HEK293T (cell line): ENCODE results near the gene FRMD4B.

Experiments
- CTCF ChIA-PET: fragments of 350-600 bp; formaldehyde crosslinking; extraction: SDS; loops from one replicate; lab custom pipeline; 2021; ENCODE audit warnings: antibody characterized with exemption, inconsistent platforms; lab: Yijun Ruan, JAX
- POLR2A ChIA-PET: fragments of 350-600 bp; formaldehyde crosslinking; extraction: SDS; loops from one replicate; lab custom pipeline; 2020; ENCODE audit warnings: antibody characterized with exemption, inconsistent platforms; lab: Yijun Ruan, JAX
- DNase-seq: peaks from one replicate; pipeline ENCODE4 v3.0.0; 2012; ENCODE audit warnings: mixed read lengths; ENCODE audit errors: extremely low spot score
- ARNT ChIP-seq: fragments of 450-650 bp; IDR thresholded peaks from 2 replicates; pipeline ENCODE4 v1.6.1; 2017; ENCODE audit warnings: mild to moderate bottlenecking
- BHLHE40 ChIP-seq: fragments of 450-650 bp; IDR thresholded peaks from 2 replicates; pipeline ENCODE4 v1.6.1; 2016; ENCODE audit warnings: mild to moderate bottlenecking, moderate library complexity, borderline replicate concordance
- CTBP1 ChIP-seq: fragments of 450-650 bp; IDR thresholded peaks from 2 replicates; pipeline ENCODE4 v1.6.1; 2016; ENCODE audit warnings: borderline replicate concordance
- ELF4 ChIP-seq: fragments of 450-650 bp; IDR thresholded peaks from 2 replicates; pipeline ENCODE4 v1.6.1; 2017; ENCODE audit warnings: antibody characterized with exemption
- FOXA1 ChIP-seq: fragments of 450-650 bp; IDR thresholded peaks from 2 replicates; pipeline ENCODE4 v1.6.1; 2016; ENCODE audit warnings: mild to moderate bottlenecking
- FOXK2 ChIP-seq: fragments of 450-650 bp; IDR thresholded peaks from 2 replicates; pipeline ENCODE4 v1.6.1; 2016; ENCODE audit warnings: mild to moderate bottlenecking
- FOXM1 ChIP-seq: fragments of 450-650 bp; IDR thresholded peaks from 2 replicates; pipeline ENCODE4 v1.6.1; 2017; ENCODE audit warnings: mild to moderate bottlenecking, borderline replicate concordance
- HDGF ChIP-seq: fragments of 450-650 bp; IDR thresholded peaks from 2 replicates; pipeline ENCODE4 v1.6.1; 2017; ENCODE audit warnings: antibody characterized with exemption, borderline replicate concordance
- L3MBTL2 ChIP-seq: fragments of 450-650 bp; conservative IDR thresholded peaks from 2 replicates; pipeline ENCODE4 v1.6.1; 2016; ENCODE audit warnings: mild to moderate bottlenecking
- LEF1 ChIP-seq: fragments of 450-650 bp; IDR thresholded peaks from 2 replicates; pipeline ENCODE4 v1.6.1; 2017; ENCODE audit warnings: mild to moderate bottlenecking, borderline replicate concordance
- NFRKB ChIP-seq: fragments of 450-650 bp; IDR thresholded peaks from 2 replicates; pipeline ENCODE4 v1.6.1; 2016; ENCODE audit warnings: mild to moderate bottlenecking, moderate library complexity
- PKNOX1 ChIP-seq: fragments of 450-650 bp; IDR thresholded peaks from 2 replicates; pipeline ENCODE4 v1.6.1; 2016
- SP1 ChIP-seq: fragments of 450-650 bp; IDR thresholded peaks from 2 replicates; pipeline ENCODE4 v1.6.1; 2017
- SUZ12 ChIP-seq: fragments of 450-650 bp; IDR thresholded peaks from 2 replicates; pipeline ENCODE4 v1.6.1; 2016; ENCODE audit warnings: mild to moderate bottlenecking
- TARDBP ChIP-seq: fragments of 450-650 bp; IDR thresholded peaks from 2 replicates; pipeline ENCODE4 v1.6.1; 2016
- ZNF384 ChIP-seq: fragments of 450-650 bp; IDR thresholded peaks from 2 replicates; pipeline ENCODE4 v1.6.1; 2016

Gene FRMD4B

GRCh38 chr3:69172058-69172457 is 213.8 kb downstream of the FRMD4B start:
- CTCF ChIA-PET = interaction anchor here (1.0 to 1.8 kb wide), 2 partner anchors 51 to 134 kb away, joined by 4 to 7 read pairs; no protein-coding TSS in a partner anchor
- 0 out of 2 replicates have a peak, but pooled peaks have one; percentile 56 for TF ChIP-seq FOXA1
- TF ChIP-seq LEF1 = no peak
- no peak for TF ChIP-seq L3MBTL2
- TF ChIP-seq ZNF384 = no peak
- TF ChIP-seq PKNOX1 = peak; percentile 62; the same call in 1 of the 2 replicates
- TF ChIP-seq CTBP1 = peak; percentile 38; the same call in 1 of the 2 replicates
- no peak for DNase-seq
- POLR2A ChIA-PET = no interaction called here

DNA sequence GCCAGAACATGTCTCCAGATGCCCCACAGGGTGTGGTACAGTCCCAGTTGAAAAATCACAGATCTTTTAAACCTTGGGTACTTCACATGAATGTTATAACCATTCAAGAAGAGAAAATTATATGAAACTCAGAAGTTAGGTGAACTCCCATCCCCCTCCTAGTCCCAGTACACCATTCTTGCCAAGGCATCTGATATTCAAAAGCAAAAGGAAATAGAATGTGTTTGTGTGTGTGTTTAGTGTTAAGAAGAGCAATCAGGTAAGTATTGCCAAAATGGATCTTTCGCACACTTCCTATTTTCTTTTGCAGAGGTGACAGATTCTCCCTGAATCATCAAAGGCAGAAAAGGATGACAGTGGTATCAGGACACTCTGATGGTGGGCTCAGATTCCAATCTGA is 219.4 kb downstream of the FRMD4B start:
- ChIA-PET CTCF (no interaction called here), POLR2A (no interaction called here)
- no peak for DNase-seq
- TF ChIP-seq TARDBP = no peak
- TF ChIP-seq BHLHE40 = no peak
- no peak for TF ChIP-seq L3MBTL2
- TF ChIP-seq ZNF384 = no peak
- TF ChIP-seq ARNT = no peak
- no peak for TF ChIP-seq PKNOX1
- TF ChIP-seq FOXK2 = no peak
- TF ChIP-seq NFRKB = no peak
- no peak for TF ChIP-seq LEF1
- TF ChIP-seq SUZ12 = no peak
- TF ChIP-seq ELF4 = no peak
- no peak for TF ChIP-seq HDGF
- no peak for TF ChIP-seq CTBP1
- TF ChIP-seq SP1 = no peak
- TF ChIP-seq FOXM1 = no peak
- TF ChIP-seq FOXA1 = no peak

DNA sequence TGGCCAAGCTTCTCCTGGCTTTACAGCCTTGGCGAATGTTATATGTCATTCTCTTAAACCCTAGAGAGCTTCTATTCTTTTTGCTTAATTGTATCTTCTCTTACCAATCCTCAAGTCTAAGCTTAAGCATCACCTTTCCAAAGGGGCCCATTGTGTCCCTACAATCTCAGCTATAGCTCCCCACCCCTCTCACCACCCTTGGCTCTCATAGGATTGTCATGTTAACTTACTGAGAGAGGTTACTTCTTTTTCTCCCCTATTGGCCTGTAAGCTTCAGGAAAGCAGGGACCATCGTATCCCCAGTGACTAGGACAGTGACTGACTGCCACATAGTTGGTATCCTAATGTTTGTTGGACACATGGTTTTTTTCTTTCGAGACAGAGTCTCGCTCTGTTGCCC is 220.1 kb downstream of the FRMD4B start:
- CTCF ChIA-PET = interaction anchor here (1.0 kb wide), 1 partner anchor 141 kb away, joined by 3 read pairs; no protein-coding TSS in a partner anchor
- POLR2A ChIA-PET = interaction anchor here (0.8 kb wide), 1 partner anchor 122 kb away, joined by 3 read pairs; no protein-coding TSS in a partner anchor
- no peak for DNase-seq
- no peak for TF ChIP-seq CTBP1
- TF ChIP-seq LEF1 = no peak
- TF ChIP-seq FOXK2 = no peak
- no peak for TF ChIP-seq ARNT
- TF ChIP-seq FOXA1 = no peak
- TF ChIP-seq HDGF = no peak
- TF ChIP-seq SP1 = no peak
- no peak for TF ChIP-seq SUZ12
- no peak for TF ChIP-seq BHLHE40

DNA sequence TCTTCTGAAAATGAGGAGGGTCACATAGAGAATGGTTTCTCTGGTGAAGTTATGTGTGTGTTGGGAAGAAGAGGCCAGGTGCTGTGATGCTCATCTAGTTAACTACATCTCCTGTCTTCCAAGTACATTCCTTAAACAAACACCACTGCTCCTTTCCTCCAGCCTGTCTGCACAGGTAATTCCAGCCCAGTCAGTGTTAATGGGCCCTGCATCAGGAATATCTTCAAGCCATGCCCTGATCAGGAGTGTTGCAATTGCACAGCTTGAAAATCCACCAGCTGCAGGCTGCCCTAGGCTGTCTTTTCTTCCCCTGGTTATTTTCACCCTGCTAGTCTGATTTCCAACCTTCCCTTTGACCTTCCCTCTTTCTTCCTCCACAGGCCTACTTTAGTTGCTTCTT is 221.6 kb downstream of the FRMD4B start:
- ChIA-PET CTCF (interaction anchor here (0.7 to 5.0 kb wide), 3 partner anchors 78 to 222 kb away, joined by 3 to 39 read pairs (median 3); no protein-coding TSS in a partner anchor), POLR2A (no interaction called here)
- no peak for DNase-seq
- TF ChIP-seq PKNOX1 (no peak), LEF1 (no peak), HDGF (no peak), ZNF384 (no peak)

DNA sequence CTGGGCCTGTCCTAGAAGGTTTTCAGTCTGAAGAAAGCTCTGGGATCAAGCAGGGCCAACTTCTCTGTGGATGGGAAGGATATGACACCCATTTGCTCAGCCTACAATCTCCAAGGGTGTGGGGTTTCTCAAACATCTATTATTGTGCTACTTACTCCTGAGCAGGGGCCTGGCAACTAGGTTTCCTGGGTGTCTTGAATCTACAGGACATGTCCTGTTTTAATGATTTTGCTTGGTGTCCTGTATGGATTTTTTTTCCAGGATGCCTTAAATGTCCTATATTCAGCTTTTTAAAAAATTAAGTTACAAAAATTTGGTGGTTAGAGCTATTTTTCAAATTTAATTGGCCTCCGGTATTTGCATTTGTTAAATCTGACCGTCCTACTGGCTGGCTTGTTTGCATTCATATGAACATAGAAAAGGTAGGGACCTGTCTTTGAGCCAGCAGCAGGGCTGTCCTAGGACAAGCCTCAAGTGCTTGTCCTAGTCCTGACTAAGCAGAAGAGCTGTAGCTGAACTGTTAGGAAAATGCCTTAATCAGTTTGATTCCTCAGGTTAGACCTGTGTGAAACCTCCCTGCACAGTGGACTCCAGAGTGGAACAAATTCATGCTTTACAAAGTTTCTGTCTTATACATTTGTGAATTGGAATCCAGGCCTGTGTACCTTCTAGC is 223.4 kb downstream of the FRMD4B start:
- no peak for TF ChIP-seq ZNF384
- no peak for TF ChIP-seq L3MBTL2
- TF ChIP-seq SUZ12 = no peak
- TF ChIP-seq CTBP1 = no peak
- TF ChIP-seq FOXK2 = no peak
- TF ChIP-seq TARDBP = no peak
- TF ChIP-seq ELF4 = no peak
- no peak for TF ChIP-seq ARNT
- TF ChIP-seq BHLHE40 = no peak
- no peak for TF ChIP-seq HDGF
- no peak for TF ChIP-seq FOXA1
- TF ChIP-seq FOXM1 = no peak
- no peak for TF ChIP-seq SP1
- ChIA-PET POLR2A (interaction anchor here (2.3 kb wide), 1 partner anchor 74 kb away, joined by 4 read pairs; no protein-coding TSS in a partner anchor), CTCF (interaction anchor here (0.7 to 5.0 kb wide), 14 partner anchors 9 to 509 kb away, joined by 3 to 39 read pairs (median 4); no protein-coding TSS in a partner anchor)
- no peak for DNase-seq

DNA sequence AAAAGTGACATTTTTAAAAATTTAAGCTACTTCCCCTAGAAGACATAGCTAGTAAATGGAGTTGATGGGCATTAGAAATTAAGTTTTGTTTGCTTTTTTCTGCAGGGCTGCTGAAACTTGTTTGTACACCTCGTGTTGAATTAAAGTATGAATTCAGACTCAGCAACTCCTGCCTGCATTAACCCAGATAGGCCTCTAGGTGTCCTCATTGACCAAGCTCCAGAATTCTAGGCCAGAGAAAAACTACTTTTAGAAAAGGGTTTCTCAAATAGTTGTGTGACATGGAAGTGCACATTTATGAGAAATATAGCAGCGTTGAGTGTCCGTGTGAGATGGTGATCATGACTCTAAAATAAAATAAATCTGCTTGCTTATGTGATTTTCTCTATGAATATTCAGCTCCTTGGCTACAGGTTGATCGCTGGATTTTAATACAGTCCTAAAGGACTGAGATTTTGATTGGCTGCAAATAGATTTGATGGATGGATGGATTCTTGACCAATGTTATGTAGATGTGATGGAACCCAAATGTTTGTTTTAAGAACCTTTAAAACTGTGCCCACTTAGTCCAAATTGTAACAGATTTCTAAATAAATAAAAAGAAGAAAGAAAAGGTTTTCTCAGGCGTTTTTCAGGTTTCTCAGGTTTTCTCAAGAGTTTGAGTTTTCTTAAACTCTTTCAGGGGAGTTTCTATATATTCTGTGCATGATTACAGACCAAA is 224.1 kb downstream of the FRMD4B start:
- peak; percentile 61 for DNase-seq
- TF ChIP-seq FOXK2 (no peak), BHLHE40 (no peak), PKNOX1 (0 out of 2 replicates have a peak, but pooled peaks have one; percentile 4), ARNT (no peak), FOXM1 (no peak), HDGF (no peak)
- CTCF ChIA-PET = interaction anchor here (0.7 to 5.0 kb wide), 20 partner anchors 9 to 510 kb away, joined by 3 to 39 read pairs (median 4); no protein-coding TSS in a partner anchor
- POLR2A ChIA-PET = interaction anchor here (2.3 kb wide), 1 partner anchor 75 kb away, joined by 4 read pairs; no protein-coding TSS in a partner anchor
